Hematopoietic multipotent progenitor cell (in vitro differentiated cells): ENCODE data around the gene RPS19BP1. TPM values are rescaled to one million over a fixed set of nuclear protein-coding genes. Genes with fewer than 3 reads are reported as not detected.
"Not testable (repeated sequence)": the region's sequence is repeated elsewhere in the genome, so short reads cannot be mapped to it uniquely, and the experiment has no call there.

Source experiments
- DNase-seq, 3 donors: peaks; one replicate each; pipeline ENCODE4 v3.0.0-alpha.2; 2011 to 2015; ENCODE audit warnings: low read depth in 2 of 3, low spot score in 2 of 3
- total RNA-seq: library from RNA; depleted of rRNA; stranded (reverse); fragments of >200 nt; gene quantifications from one replicate; pipeline ENCODE4 v1.2.3, GENCODE V29; 2012

RPS19BP1 gene
- total RNA-seq, 1 donor, result 40.1 TPM

DNA sequence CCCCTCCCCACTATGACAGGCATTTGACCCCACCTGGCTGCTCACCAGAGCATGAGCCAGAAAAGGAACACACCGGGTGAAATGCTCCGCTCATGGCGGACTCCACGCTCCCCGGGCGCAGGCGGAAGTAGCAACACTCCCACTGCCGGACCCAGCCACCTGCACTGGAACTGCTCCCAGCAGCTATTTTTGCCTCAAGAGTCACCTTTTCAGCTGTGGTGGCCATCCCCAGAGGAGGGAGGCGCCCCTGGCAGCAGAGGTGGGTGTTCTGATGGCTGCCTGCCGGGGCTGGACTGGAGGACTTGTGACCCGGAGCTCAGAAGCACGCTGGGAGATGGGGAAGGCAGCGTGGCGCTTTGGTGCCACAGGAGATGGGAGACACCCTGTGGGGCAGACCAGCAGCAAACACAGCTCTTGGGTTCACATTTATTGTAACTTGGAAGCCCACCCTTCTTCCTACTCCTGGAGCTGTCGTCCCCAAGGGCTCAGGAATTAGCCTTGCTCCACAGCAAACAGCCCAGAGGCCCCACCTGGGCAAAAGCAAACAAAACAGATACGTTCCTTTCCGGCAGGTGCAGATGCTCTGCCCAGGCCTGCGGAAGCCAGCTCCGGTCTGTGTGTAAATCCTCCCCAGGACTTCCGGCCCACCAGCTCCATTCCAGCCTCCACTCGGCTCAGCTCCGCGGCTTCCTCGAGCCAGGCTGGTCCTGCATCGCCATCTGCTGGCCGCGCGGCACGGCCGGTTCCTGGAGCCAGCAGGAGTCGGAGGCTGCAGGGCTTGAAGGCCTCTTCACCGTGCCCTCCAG lies 3.7 kb downstream of the RPS19BP1 start:
- peak; percentile 81 to 93 (median 91) for DNase-seq

DNA sequence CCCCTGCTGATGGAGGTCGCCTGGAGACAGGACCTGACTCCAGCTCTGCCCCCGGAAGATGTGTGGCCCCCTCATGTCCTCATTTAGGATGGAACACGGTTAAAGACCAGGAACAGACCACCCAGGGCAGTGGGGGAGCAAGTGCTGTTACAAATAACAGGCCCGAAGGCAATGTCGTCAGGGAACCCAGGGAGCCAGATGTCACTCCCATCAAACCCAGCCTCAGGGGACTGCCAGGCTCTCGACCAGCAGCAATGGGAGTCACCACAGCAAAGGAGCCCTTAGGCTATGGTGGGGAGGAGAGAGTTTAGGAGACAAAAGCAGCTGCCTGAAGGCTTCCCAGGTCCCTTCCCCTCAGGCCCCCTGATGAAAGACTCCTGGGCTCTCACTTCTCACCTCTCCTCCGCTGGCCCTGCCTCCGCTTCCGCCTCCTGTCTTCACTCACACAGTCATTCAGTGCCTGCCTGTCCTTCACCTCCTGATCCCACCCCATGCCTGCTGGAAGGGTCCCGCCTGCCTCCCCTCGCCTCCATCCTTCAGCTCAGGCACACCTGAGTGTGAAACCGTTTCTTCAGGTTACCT lies 4.4 kb downstream of the RPS19BP1 start:
- DNase-seq, result no peak

DNA sequence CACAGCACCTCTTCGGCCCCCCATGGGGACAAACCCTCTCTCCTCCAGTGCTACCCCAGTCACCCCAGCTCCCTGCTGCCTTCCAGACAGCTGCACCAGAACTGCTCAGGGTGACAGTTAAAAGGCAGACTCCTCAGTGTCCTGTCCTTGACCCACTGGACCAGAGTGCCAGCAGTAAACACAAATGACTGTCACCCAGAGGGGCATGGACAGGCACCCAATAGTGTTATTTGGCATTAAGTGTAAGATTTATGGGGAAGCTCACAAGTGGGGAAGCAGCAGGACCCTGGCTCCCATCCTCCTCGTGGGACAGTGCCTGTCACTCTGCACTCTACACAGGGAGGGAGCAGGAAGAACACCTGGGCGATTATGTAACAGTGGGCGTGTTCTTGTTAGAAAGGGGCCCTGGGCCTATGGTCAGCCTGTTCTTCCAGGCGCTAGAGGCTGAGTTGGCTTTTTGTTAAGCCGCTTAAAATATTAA lies 5.0 kb downstream of the RPS19BP1 start:
- no peak for DNase-seq

DNA sequence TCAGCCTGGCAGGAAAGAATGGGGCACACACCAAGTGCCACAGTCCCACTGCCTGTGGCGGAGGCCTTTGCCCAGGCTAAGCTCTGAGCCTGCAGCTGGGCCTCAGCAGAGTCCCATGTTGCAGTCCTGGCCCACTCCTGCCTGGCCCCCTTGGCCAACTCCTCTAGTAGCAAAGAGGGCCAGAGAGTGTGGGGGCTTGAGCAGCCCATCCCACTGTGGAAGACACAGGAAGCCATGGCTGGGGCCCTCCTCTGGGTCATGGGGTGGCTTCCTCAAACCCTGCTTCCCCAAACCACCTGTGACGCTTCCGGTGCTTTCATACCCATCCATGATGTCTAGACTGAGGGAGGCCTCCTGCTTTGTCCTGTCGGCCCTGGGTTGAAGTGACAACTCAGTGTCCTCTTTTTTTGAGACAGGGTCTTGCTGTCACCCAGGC lies 5.8 kb downstream of the RPS19BP1 start:
- DNase-seq, result no peak

DNA sequence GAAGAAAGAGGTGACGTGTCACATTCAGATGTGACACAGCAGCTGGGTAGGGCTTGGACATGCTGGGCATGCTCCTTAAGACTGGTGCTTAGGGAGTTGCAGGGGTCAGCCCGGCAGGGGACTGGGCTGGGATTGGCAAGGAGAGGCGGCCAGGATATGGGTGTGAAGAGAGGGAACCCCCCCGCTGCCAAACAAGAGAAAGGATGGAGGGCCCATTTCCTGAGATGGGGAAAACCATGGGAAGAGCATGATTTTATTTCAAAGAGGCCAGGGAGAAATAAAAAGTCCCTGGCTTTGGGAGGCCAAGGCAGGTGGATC lies 6.9 kb downstream of the RPS19BP1 start:
- no peak for DNase-seq

DNA sequence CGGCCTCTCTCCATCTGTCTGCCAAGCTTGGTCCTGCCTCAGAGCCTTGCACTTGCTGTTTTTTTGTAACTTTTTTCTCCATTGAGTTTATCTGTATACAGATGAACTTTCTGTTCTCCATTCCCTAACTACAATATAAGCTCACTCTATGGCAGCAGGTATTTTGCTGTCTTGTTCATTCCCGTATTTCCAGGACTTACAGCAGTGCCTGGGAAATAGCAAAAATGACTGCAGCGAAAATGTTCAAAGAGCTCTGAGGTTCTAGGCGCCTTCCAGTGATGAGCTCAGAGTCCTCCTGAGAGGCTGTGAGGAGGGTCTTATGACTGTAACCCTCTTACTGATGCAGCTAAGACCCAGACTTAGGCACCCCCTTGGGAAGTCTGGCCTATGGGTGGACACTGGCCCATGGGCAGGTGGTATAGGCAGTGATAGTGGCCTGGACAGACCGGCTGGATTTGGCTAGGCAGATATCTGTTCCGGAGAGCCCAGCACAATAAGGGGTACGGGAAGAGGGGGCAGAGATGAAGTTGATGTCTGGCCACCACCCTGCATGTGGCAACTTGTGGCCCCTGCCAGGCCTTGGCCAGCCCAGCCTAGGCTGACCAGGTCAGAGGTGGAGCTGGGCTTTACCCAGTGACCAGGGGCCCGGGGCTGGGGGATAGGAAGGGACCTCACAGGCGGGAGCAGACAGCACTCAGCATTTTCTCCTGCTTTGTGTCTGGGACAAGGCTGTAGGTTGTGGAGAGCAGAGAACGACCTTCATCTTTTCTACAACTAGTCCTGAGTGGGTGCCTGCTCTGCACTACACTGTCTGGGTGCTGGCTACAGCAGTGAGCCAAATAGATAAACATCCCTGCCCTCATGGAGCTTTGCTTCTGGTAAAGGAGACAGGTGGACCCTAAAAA lies 7.5 kb downstream of the RPS19BP1 start:
- no peak for DNase-seq

DNA sequence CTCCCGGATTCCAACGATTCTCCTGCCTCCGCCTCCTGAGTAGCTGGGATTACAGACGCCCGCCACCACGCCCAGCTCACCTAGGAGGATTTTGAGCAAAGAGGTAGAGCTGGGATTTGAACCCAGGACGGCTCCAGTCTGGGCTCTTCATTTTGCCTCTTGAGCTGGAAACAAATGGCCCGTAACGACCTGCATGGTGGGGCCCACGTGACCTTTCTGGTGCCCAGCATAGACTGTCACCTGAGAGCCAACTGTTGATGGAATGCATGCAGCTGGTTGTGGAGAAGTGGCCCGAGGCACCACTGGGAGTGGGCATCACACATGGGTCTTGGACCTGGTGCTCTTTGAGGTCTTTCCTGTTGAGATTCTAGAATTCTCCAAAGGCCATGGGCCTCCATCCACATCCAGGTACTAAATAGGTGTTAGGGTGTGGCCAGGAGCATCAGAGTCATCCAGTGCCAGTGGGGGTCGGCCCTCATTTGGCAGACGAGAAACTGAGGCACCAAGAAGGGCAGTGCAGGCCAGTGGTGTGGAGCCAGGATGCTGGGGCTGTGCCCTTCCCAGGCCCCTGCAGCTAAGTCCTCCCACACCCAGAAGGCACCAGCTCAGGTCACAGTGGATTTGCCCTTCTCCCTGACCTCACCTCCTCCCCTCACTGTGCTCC lies 8.3 kb downstream of the RPS19BP1 start:
- DNase-seq, result no peak

DNA sequence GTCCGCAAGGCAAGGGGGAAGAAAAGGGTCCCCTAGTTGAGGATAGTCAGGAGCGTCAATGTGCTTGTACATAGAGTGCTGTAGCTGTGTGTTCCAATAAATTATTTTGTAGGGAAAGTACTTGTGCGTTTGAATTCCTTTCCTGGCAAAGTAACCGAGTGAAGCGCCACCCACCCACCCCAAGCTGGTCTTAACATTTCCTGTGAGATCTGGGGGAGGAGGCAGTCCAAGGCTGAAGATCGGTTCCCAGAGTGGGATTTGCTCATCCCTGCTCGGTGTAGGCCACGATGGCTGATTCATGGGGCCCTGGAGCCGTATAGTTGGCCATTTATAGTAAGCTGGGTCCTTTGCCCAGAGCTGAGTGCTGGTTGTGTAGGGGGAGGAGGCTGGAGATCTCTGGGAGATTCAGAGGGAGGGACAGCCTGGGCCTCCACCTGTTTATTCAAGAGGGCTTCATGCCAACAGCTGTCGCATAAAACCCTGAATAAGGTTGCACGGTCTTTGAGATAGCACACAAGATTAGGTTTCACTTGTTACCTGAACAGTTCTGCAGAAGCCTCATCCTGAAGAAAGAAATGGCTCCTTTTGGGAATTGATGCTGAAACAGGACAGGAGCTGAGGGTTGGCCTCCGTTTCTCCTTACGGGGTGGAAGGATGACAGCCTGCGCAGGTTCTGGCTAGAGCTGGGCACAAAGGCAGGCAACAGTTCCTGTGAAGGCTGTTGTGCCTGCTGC lies 9.8 kb downstream of the RPS19BP1 start:
- no peak for DNase-seq

DNA sequence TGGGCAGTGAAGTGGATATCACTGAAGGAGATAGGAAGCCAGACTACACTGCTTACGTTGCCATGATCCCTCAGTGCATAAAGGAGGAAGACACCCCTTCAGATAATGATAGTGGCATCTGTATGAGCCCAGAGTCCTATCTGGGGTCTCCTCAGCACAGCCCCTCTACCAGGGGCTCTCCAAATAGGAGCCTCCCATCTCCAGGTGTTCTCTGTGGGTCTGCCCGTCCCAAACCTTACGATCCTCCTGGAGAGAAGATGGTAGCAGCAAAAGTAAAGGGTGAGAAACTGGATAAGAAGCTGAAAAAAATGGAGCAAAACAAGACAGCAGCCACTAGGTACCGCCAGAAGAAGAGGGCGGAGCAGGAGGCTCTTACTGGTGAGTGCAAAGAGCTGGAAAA lies 10.5 kb downstream of the RPS19BP1 start:
- not testable (repeated sequence) for DNase-seq

DNA sequence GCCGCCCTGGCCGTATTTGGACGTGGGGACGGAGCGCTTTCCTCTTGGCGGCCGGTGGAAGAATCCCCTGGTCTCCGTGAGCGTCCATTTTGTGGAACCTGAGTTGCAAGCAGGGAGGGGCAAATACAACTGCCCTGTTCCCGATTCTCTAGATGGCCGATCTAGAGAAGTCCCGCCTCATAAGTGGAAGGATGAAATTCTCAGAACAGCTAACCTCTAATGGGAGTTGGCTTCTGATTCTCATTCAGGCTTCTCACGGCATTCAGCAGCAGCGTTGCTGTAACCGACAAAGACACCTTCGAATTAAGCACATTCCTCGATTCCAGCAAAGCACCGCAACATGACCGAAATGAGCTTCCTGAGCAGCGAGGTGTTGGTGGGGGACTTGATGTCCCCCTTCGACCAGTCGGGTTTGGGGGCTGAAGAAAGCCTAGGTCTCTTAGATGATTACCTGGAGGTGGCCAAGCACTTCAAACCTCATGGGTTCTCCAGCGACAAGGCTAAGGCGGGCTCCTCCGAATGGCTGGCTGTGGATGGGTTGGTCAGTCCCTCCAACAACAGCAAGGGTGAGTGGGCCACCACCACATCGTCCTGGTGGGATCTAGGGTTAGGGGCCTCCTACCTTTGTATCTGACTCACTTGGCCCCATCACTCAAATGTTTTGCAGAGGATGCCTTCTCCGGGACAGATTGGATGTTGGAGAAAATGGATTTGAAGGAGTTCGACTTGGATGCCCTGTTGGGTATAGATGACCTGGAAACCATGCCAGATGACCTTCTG lies 11.3 kb downstream of the RPS19BP1 start:
- peak in 1 of 3 donors; percentile 75 for DNase-seq

DNA sequence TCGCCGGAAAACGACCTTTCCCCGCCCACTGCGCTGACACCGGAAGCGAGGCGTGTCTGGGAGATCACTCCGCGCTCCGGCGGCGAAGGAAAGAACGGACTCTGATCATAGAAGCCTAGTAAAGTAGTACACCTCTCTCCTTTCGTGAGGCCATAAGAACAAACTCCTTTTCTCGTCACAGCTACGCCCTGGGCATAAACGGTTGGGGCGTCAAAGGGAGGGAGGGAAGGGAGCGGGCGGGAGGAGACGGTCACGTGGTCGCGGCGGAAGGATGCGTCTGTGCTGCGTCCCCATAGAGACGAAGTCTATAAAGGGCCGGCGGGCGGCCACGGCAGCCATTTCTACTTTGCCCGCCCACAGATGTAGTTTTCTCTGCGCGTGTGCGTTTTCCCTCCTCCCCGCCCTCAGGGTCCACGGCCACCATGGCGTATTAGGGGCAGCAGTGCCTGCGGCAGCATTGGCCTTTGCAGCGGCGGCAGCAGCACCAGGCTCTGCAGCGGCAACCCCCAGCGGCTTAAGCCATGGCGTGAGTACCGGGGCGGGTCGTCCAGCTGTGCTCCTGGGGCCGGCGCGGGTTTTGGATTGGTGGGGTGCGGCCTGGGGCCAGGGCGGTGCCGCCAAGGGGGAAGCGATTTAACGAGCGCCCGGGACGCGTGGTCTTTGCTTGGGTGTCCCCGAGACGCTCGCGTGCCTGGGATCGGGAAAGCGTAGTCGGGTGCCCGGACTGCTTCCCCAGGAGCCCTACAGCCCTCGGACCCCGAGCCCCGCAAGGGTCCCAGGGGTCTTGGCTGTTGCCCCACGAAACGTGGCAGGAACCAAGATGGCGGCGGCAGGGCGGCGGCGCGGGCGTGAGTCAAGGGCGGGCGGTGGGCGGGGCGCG lies 12.1 kb downstream of the RPS19BP1 start, which contains the start of gene ATF4:
TSS of gene ATF4 (plus strand) at position 337 of the 880 bp plus-strand sequence. CDS start 884 bp downstream, outside the sequence.
- DNase-seq, result peak; percentile 31 to 100 (median 76)

DNA sequence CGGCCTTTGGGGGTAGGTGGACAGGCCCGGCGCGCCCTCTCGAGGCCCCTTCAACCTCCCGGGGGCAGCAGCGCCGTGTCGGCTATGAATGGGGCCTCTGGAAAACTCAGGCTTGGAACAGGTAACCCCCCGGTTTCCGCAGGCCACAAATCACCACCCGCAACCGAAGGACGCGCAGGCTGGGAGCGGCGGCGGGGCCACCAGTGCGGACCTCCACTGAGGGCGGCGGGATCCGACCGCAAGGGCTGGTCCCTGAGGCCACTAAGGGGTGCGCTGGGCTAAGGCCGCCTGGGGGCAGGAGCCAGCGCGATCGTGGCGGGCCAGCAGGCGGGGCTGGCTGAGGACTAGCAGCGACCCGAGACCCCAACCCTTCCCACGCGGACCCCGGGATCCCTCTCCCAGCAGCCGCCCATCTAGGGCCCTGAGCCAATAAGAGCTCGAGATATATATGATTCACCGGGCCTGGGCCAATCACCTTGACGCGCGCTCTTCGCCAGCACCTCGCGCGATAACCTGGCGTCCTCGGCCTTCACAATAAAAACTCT lies 12.8 kb downstream of the RPS19BP1 start:
- peak in 2 of 3 donors; percentile 99 for DNase-seq

DNA sequence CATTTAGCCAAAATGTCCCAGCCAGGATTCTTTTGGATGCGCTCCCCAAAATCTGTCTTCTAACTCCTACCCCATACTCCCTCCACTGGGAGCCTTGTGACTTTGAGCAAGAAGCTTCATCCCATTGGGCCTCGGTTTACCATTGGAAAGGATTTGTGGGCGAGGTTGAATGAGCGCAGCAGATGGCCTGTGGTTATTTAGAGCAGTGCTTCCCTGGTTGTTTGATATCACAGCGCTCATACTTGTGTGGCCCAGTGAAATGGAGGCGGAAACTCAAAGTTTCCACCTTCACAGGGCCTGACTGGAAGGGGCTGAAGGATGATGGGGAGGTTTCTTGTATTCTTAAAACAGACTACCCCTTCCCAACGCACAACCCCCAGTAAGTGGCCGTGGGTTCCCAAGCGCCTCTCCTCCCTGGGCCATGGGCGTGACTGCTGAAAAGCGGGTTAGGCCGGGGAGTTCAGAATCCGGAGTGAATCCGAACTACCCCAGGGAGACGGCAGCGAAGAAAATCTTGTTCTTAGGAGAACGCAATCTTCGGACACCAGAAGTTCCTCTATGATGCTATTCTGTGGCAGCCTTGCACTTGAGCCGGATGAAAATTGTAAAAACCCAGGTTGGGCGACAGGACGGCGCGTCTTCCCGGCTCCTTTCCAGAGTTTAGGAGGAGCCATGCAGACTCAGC lies 13.4 kb downstream of the RPS19BP1 start:
- DNase-seq, result no peak

DNA sequence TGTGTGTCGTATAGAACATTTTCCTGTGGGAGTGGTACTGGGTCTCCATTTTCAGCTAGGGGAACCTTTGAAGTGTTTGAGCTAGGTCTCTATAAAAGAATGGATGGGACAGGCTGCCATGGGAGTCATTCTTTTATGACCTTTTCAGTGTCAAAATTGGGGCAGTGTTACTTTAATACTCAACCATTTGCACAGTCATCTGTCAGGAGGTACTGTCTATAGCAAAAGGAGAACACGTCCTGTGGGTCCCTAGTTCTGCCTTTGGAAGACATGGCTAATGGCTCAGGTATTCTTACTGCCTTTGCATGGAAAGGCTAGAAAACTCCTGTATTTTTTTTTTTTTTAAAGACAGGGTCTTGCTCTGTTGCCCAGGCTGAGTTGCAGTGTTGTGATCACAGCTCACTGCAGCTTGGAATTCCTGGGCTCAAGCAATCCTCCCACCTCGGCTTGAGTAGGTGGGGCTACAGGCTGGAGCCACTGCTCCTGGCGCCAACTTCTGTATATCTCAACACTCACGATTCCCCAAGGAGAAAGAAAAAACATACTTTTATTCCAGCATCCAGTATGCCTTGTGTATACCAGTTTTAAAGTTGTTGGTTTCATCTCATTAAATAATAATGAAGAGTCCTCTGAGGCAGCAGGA lies 14.3 kb downstream of the RPS19BP1 start:
- DNase-seq, result no peak

DNA sequence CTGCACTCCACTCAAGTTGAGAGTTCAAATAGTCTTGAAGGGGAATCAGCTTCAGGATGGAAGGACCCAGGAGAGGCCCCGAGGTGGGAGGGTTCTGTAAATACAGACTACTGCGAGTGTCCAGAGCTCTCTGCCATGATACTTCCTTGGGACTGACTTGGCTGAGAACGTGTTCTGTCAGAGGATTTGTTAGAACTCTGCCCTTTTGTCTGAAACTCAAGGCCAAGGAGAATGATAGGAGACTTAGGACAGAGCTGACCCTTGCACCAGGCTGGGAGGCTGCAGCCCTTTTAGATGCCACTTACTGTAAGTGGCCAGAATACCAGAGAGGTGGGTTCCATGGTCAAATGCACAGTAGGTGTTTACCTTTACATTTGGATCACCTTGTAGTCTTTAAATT lies 15.1 kb downstream of the RPS19BP1 start:
- no peak for DNase-seq

DNA sequence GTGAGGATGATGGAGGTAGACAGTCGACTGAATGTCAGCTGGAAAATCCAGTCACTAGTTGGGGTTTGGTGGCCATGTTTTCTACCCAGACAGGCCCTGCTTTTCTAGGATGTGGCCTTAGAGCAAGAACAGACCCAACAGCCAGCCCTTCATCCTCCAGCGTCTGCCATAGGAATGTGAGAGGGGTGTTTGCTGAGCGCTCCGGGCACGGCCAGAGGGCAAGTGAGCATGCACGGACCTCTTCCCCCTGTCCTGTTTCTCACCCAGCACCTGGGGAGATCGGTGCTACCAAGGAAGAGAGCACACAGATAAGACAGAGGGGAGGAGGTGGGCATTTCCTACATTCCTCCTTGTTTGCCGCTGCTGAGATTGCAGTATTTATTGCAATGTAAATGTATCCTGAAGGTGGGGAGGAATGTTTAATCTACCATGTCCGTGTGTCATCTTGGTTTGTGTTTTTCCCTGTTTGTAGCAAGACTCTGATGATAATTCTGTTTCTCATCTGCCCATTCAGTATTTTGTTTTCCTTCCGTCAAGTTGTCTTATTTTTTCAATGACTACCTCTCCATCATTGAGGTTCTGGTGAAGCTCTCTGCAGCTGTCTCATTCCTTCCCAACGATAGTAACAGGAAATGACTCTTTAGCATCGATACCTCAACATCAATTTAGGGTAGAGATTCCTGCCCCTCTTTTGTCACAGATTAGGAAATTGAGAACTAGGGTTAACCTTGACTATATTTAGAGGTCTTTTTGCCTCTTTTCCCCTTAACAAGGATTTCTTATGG lies 17.1 kb downstream of the RPS19BP1 start:
- DNase-seq, result no peak
